IMR-90 (cell line): ENCODE measurements around the gene TNFRSF21. TPM values are rescaled to one million over a fixed set of nuclear protein-coding genes. Genes with fewer than 3 reads are reported as not detected.

Source experiments
- ATAC-seq: fragments of 200-7000 bp; cut with Tn5 transposase; 2 replicates; pipeline ENCODE4 v1.9.1; 2020; ENCODE audit warnings: low read depth, mild to moderate bottlenecking, moderate library complexity
- BruUV-seq: library from RNA; stranded (reverse); fragments of 400-500 nt; replicated peaks from 2 replicates; lab custom pipeline; 2021; lab: Mats Ljungman, UMichigan
- CTCF ChIA-PET: fragments of 300-600 bp; formaldehyde crosslinking; extraction: SDS; loops from one replicate; lab custom pipeline; 2021; ENCODE audit warnings: antibody characterized with exemption; lab: Yijun Ruan, JAX
- POLR2A ChIA-PET: fragments of 300-600 bp; sonication (Branson Sonifier 250); formaldehyde crosslinking; loops from one replicate; lab custom pipeline; 2022; ENCODE audit warnings: antibody characterized with exemption; ENCODE audit not compliant: unreplicated experiment; lab: Charles Lee
- DNase-seq: peaks from one replicate; pipeline ENCODE4 v3.0.0; 2013
- H2AFZ ChIP-seq: replicated peaks from 2 replicates; pipeline ENCODE3; 2013; ENCODE audit warnings: low read length, mild to moderate bottlenecking; ENCODE audit not compliant: poor library complexity
- H2AK5ac ChIP-seq: 2 replicates; pipeline ENCODE4 v1.6.1; 2013; ENCODE audit warnings: low read depth, low read length, inconsistent platforms
- H2AK9ac ChIP-seq: replicated peaks from 2 replicates; pipeline ENCODE3; 2013; ENCODE audit warnings: mild to moderate bottlenecking, low read depth, low read length, moderate library complexity; ENCODE audit not compliant: poor library complexity
- H2BK120ac ChIP-seq: 2 replicates; pipeline ENCODE4 v1.6.1; 2013; ENCODE audit warnings: low read depth, low read length, inconsistent platforms
- H2BK15ac ChIP-seq: 3 replicates; pipeline ENCODE4 v1.6.1; 2013; ENCODE audit warnings: low read depth, low read length, inconsistent platforms
- H2BK20ac ChIP-seq: 2 replicates; pipeline ENCODE4 v1.6.1; 2013; ENCODE audit warnings: low read depth, mild to moderate bottlenecking, inconsistent platforms, low read length, moderate library complexity
- H2BK5ac ChIP-seq: 2 replicates; pipeline ENCODE4 v1.6.1; 2013; ENCODE audit warnings: mild to moderate bottlenecking, low read depth, low read length, inconsistent platforms; ENCODE audit not compliant: poor library complexity, severe bottlenecking
- H3K14ac ChIP-seq: replicated peaks from 2 replicates; pipeline ENCODE4 v1.6.1; 2013; ENCODE audit warnings: low read depth, low read length, inconsistent platforms
- H3K18ac ChIP-seq: 2 replicates; pipeline ENCODE4 v1.6.1; 2013; ENCODE audit warnings: low read depth, low read length, control low read depth
- H3K23ac ChIP-seq: 2 replicates; pipeline ENCODE4 v1.6.1; 2013; ENCODE audit warnings: low read depth, low read length, inconsistent platforms
- H3K27ac ChIP-seq: 2 replicates; pipeline ENCODE4 v1.5.1; 2013; ENCODE audit warnings: mild to moderate bottlenecking, control low read depth, low read length; ENCODE audit not compliant: insufficient read depth
- H3K27me3 ChIP-seq: 2 replicates; pipeline ENCODE4 v1.6.1; 2013; ENCODE audit warnings: low read length; ENCODE audit not compliant: control insufficient read depth, insufficient read depth
- H3K36me3 ChIP-seq: 2 replicates; pipeline ENCODE4 v1.6.1; 2013; ENCODE audit warnings: low read length, mixed read lengths; ENCODE audit not compliant: control insufficient read depth, insufficient read depth
- H3K4ac ChIP-seq: 2 replicates; pipeline ENCODE4 v1.6.1; 2013; ENCODE audit warnings: low read depth, low read length, inconsistent platforms
- H3K4me1 ChIP-seq: 2 replicates; pipeline ENCODE4 v1.6.1; 2013; ENCODE audit warnings: low read length, mixed read lengths; ENCODE audit not compliant: control insufficient read depth, insufficient read depth
- H3K4me2 ChIP-seq: 2 replicates; pipeline ENCODE4 v1.6.1; 2013; ENCODE audit warnings: low read depth, mild to moderate bottlenecking, control low read depth, low read length, moderate library complexity
- H3K4me3 ChIP-seq: 2 replicates; pipeline ENCODE4 v1.5.1; 2013; ENCODE audit warnings: low read depth, mild to moderate bottlenecking, control low read depth, low read length, moderate library complexity; ENCODE audit not compliant: insufficient read depth
- H3K56ac ChIP-seq: 2 replicates; pipeline ENCODE4 v1.6.1; 2013; ENCODE audit warnings: low read length, inconsistent platforms; ENCODE audit not compliant: insufficient read depth; ENCODE audit errors: extremely low read depth
- H3K79me1 ChIP-seq, 2 experiments: 2 replicates each; pipeline ENCODE4 v1.6.1; 2013; ENCODE audit warnings: low read length in 2 of 2, inconsistent platforms in 1 of 2, low read depth in 1 of 2
- H3K9ac ChIP-seq: 2 replicates; pipeline ENCODE4 v1.6.1; 2013; ENCODE audit warnings: low read depth, low read length, control low read depth
- H3K9me1 ChIP-seq: 2 replicates; pipeline ENCODE4 v1.6.1; 2013; ENCODE audit warnings: low read length, inconsistent platforms; ENCODE audit not compliant: insufficient read depth
- H3K9me3 ChIP-seq: 2 replicates; pipeline ENCODE4 v1.6.1; 2013; ENCODE audit warnings: low read length; ENCODE audit not compliant: control insufficient read depth, insufficient read depth
- H4K20me1 ChIP-seq: 2 replicates; pipeline ENCODE4 v1.6.1; 2013; ENCODE audit warnings: low read length, inconsistent platforms; ENCODE audit not compliant: insufficient read depth
- H4K5ac ChIP-seq: 2 replicates; pipeline ENCODE4 v1.6.1; 2013; ENCODE audit warnings: mild to moderate bottlenecking, low read depth, low read length, control low read depth
- H4K8ac ChIP-seq, 2 experiments: 2 replicates each; pipeline ENCODE4 v1.6.1; 2013; ENCODE audit warnings: low read depth in 2 of 2, low read length in 2 of 2, control low read depth in 1 of 2, inconsistent platforms in 1 of 2
- H4K91ac ChIP-seq: 2 replicates; pipeline ENCODE4 v1.6.1; 2013; ENCODE audit warnings: low read depth, low read length, inconsistent platforms; ENCODE audit not compliant: insufficient read depth
- BHLHE40 ChIP-seq: fragments of 150-350 bp; IDR thresholded peaks from 2 replicates; pipeline ENCODE4 v1.6.1; 2016; ENCODE audit warnings: mild to moderate bottlenecking, low read depth, low read length
- CEBPB ChIP-seq: IDR thresholded peaks from 2 replicates; pipeline ENCODE4 v1.6.1; 2012; ENCODE audit warnings: low read depth, low read length, improper control_type of control experiment
- CHD1 ChIP-seq: IDR thresholded peaks from 2 replicates; pipeline ENCODE4 v1.6.1; 2012; ENCODE audit warnings: low read depth, low read length, improper control_type of control experiment
- FOS ChIP-seq: fragments of 150-350 bp; IDR thresholded peaks from 2 replicates; pipeline ENCODE4 v1.6.1; 2016; ENCODE audit warnings: low read depth, low read length
- MAFK ChIP-seq: IDR thresholded peaks from 2 replicates; pipeline ENCODE4 v1.6.1; 2012; ENCODE audit warnings: low read depth, low read length, improper control_type of control experiment
- MXI1 ChIP-seq: IDR thresholded peaks from 2 replicates; pipeline ENCODE4 v1.6.1; 2012; ENCODE audit warnings: low read depth, mild to moderate bottlenecking, low read length, moderate library complexity, borderline replicate concordance
- NFE2L2 ChIP-seq: fragments of 150-350 bp; IDR thresholded peaks from 2 replicates; pipeline ENCODE4 v1.6.1; 2016; ENCODE audit warnings: low read depth, mild to moderate bottlenecking, low read length
- POLR2A ChIP-seq: IDR thresholded peaks from 2 replicates; pipeline ENCODE4 v1.6.1; 2012; ENCODE audit warnings: mild to moderate bottlenecking, low read depth, low read length
- RAD21 ChIP-seq: IDR thresholded peaks from 2 replicates; pipeline ENCODE4 v1.6.1; 2012; ENCODE audit warnings: low read length, improper control_type of control experiment
- RCOR1 ChIP-seq: IDR thresholded peaks from 2 replicates; pipeline ENCODE4 v1.6.1; 2012; ENCODE audit warnings: mild to moderate bottlenecking, low read length, improper control_type of control experiment; ENCODE audit not compliant: insufficient replicate concordance
- RFX5 ChIP-seq: IDR thresholded peaks from 2 replicates; pipeline ENCODE4 v1.8.0; 2012; ENCODE audit warnings: low read depth, mild to moderate bottlenecking, low read length, moderate library complexity
- WGBS, 2 experiments: methylation state at CpG; one replicate each; pipeline versions ENCODE4 v1.1.5 to v1.1.7; 2013; ENCODE audit warnings: missing lambda C conversion rate in 2 of 2; ENCODE audit not compliant: insufficient read length in 1 of 2; ENCODE audit errors: extremely low coverage in 2 of 2; 5-methylcytosine and 5-hydroxymethylcytosine counted together
- dilution Hi-C: fragments of 300-500 bp; cut with HindIII; formaldehyde crosslinking; loops from one replicate; pipeline ENCODE4 v1.14.3; 2018; ENCODE audit warnings: low sequenced_read_pairs; ENCODE audit not compliant: unreplicated experiment
- in situ Hi-C: fragments of 300-500 bp; cut with MboI; formaldehyde crosslinking; loops from 3 replicates; pipeline ENCODE4 v1.14.3; 2019; ENCODE audit warnings: low sequenced_read_pairs, inconsistent platforms, mixed read lengths
- intact Hi-C: fragments of 100-400 bp; cut with micrococcal nuclease; formaldehyde crosslinking; loops from 2 replicates; pipeline ENCODE4 v1.10.0; 2022
- polyA plus RNA-seq, 3 experiments: library from polyadenylated mRNA; depleted of rRNA; stranded (reverse); fragments of >200 nt; gene quantifications; 2 replicates each; pipeline ENCODE4 v1.2.3, GENCODE V29; 2012; ENCODE audit warnings: low replicate concordance in 1 of 3
- total RNA-seq: library from RNA; depleted of rRNA; stranded (reverse); fragments of >200 nt; gene quantifications from 2 replicates; pipeline ENCODE4 v1.2.3, GENCODE V29; 2012
- TF ChIP-seq, protein P1 (sequence below): fragments of 150-350 bp; IDR thresholded peaks from 2 replicates; pipeline ENCODE4 v1.6.1; 2016; ENCODE audit warnings: low read depth, mild to moderate bottlenecking, low read length, moderate library complexity, borderline replicate concordance
- TF ChIP-seq, protein P2 (sequence below): conservative IDR thresholded peaks from 2 replicates; pipeline ENCODE4 v1.5.1; 2012; ENCODE audit warnings: mild to moderate bottlenecking, low read depth, low read length, improper control_type of control experiment
- TF ChIP-seq, protein P3 (sequence below): fragments of 150-350 bp; IDR thresholded peaks from 2 replicates; pipeline ENCODE4 v1.6.1; 2017; ENCODE audit warnings: mild to moderate bottlenecking, antibody characterized with exemption, low read length, low read depth

Gene TNFRSF21
- total and polyA plus RNA-seq, 2 of the 4 experiments (the other 2 are of a cell fraction), result 2.9 to 6.9 TPM

DNA sequence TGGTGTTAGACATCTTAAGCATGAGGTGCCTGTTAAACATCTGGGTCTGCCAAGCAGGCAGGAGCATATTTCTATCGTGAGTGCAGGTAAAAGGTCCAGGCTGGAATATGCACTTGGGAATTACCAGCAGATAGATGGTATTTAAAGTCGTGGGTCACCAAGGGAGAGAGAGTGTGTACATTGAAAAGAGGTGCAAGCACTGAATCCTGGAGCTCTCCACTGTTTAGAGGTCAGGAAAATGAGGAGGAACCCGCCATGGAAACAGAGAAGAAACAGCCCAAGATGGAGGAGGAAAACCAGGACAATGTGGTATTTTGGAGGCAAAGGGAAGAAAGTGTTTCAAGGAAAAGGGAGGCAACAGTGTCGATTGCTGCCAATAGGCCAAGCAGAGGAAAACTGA lies 46.4 kb downstream of the TNFRSF21 start:
- ATAC-seq (no peak), DNase-seq (no peak)
- Histone ChIP-seq H3K9me3 (no peaks in the 10 kb centered on the region), H2AK5ac (no peak overlapping the region), H3K27me3 (no peaks in the 10 kb centered on the region), H3K9me1 (no peaks in the 10 kb centered on the region; the same call in 1 of the 2 replicates), H3K4me2 (no peak overlapping the region), H4K5ac (no peak overlapping the region), H3K27ac (no peak overlapping the region), H3K4me1 (peaks cover 2% of the 10 kb centered on the region; the same call in 1 of the 2 replicates), H4K91ac (no peak overlapping the region), H4K20me1 (no peaks in the 10 kb centered on the region), H3K56ac (no peak overlapping the region), H2AK9ac (no peak overlapping the region), H3K36me3 (no peaks in the 10 kb centered on the region), H2BK20ac (no peak overlapping the region), H3K79me1 (peaks cover 0 to 5% of the 10 kb centered on the region in 2 experiments; a peak in 2 of 4 replicates), H4K8ac (no peak overlapping the region), H2AFZ (no peak overlapping the region), H3K9ac (no peak overlapping the region), H3K14ac (no peak overlapping the region), H3K4ac (no peak overlapping the region), H3K4me3 (no peak overlapping the region), H3K23ac (peak overlapping the region; percentile 46; the same call in 1 of the 2 replicates), H2BK120ac (no peak overlapping the region), H2BK15ac (no peak overlapping the region), H2BK5ac (no peak overlapping the region), H3K18ac (no peak overlapping the region)
- TF ChIP-seq, protein P1, sequence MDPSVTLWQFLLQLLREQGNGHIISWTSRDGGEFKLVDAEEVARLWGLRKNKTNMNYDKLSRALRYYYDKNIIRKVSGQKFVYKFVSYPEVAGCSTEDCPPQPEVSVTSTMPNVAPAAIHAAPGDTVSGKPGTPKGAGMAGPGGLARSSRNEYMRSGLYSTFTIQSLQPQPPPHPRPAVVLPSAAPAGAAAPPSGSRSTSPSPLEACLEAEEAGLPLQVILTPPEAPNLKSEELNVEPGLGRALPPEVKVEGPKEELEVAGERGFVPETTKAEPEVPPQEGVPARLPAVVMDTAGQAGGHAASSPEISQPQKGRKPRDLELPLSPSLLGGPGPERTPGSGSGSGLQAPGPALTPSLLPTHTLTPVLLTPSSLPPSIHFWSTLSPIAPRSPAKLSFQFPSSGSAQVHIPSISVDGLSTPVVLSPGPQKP, result no peak
- no peak for TF ChIP-seq RFX5
- no peak for TF ChIP-seq MXI1
- TF ChIP-seq RAD21, result no peak
- no peak for TF ChIP-seq CHD1
- TF ChIP-seq POLR2A, result no peak
- TF ChIP-seq RCOR1, result no peak
- no peak for TF ChIP-seq FOS
- no peak for TF ChIP-seq CEBPB
- TF ChIP-seq, protein P2, sequence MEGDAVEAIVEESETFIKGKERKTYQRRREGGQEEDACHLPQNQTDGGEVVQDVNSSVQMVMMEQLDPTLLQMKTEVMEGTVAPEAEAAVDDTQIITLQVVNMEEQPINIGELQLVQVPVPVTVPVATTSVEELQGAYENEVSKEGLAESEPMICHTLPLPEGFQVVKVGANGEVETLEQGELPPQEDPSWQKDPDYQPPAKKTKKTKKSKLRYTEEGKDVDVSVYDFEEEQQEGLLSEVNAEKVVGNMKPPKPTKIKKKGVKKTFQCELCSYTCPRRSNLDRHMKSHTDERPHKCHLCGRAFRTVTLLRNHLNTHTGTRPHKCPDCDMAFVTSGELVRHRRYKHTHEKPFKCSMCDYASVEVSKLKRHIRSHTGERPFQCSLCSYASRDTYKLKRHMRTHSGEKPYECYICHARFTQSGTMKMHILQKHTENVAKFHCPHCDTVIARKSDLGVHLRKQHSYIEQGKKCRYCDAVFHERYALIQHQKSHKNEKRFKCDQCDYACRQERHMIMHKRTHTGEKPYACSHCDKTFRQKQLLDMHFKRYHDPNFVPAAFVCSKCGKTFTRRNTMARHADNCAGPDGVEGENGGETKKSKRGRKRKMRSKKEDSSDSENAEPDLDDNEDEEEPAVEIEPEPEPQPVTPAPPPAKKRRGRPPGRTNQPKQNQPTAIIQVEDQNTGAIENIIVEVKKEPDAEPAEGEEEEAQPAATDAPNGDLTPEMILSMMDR, result no peak
- TF ChIP-seq NFE2L2, result no peak
- no peak for TF ChIP-seq MAFK
- TF ChIP-seq BHLHE40, result no peak
- TF ChIP-seq, protein P3, sequence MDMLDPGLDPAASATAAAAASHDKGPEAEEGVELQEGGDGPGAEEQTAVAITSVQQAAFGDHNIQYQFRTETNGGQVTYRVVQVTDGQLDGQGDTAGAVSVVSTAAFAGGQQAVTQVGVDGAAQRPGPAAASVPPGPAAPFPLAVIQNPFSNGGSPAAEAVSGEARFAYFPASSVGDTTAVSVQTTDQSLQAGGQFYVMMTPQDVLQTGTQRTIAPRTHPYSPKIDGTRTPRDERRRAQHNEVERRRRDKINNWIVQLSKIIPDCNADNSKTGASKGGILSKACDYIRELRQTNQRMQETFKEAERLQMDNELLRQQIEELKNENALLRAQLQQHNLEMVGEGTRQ, result no peak
- no TSS peak for BruUV-seq
- intact Hi-C loops, result no loop called here
- dilution Hi-C loops, result no loop called here
- ChIA-PET CTCF (no interaction called here), POLR2A (no interaction called here)
- WGBS, 2 experiments, result 90% methylated on average over 3 of the region's 4 CpGs; no CpG with 5 or more reads in 1 of the 2 experiments
- in situ Hi-C loops, result no loop called here
